H1 (cell line): Measurements from ENCODE around the gene FLT1. TPM values are rescaled to one million over a fixed set of nuclear protein-coding genes. Genes with fewer than 3 reads are reported as not detected.

ENCODE experiments used
- BACH1 ChIP-seq: IDR thresholded peaks from 2 replicates; pipeline ENCODE4 v1.6.1; 2012; ENCODE audit warnings: low read length, improper control_type of control experiment
- CHD7 ChIP-seq: fragments of 300-600 bp; sonication (generic); IDR thresholded peaks from 2 replicates; pipeline ENCODE4 v1.7.1; 2012; ENCODE audit warnings: low read length, moderate library complexity, mild to moderate bottlenecking, inconsistent platforms; ENCODE audit not compliant: insufficient replicate concordance
- NANOG ChIP-seq: IDR thresholded peaks from 2 replicates; pipeline ENCODE4 v1.6.1; 2011; ENCODE audit warnings: low read length, low read depth, mild to moderate bottlenecking, inconsistent platforms; ENCODE audit not compliant: insufficient read depth, poor library complexity, severe bottlenecking
- polyA plus RNA-seq, 7 experiments: library from polyadenylated mRNA; depleted of rRNA in 3 of 7; stranded (reverse) in 5 of 7; unstranded in 2 of 7; fragments of >200 nt in 5 of 7; fragments of 200-250 nt in 2 of 7; gene quantifications; 1 replicate in 5 of 7; 2 replicates in 1 of 7; 4 replicates in 1 of 7; pipeline versions ENCODE4 v1.2.1 to v1.2.3, GENCODE V29; 2011 to 2013; ENCODE audit warnings: missing spikeins in 2 of 7, mixed read lengths in 2 of 7
- total RNA-seq: library from RNA; stranded (reverse); fragmentation: NEBNext Ultra II Directional; extraction: Animal tissue kit (Norgen Biotek cat#: 25700); gene quantifications from 2 replicates; pipeline ENCODE4 v1.2.1, GENCODE V29; 2021

FLT1 gene
- total and polyA plus RNA-seq, 2 of the 8 experiments (the other 6 are each of a cell fraction or from before 2014, with no cell fraction given), result 19.7 to 90.2 TPM

- no peak for TF ChIP-seq CHD7
- no peak for TF ChIP-seq NANOG
- no peak for TF ChIP-seq BACH1
Measured at GRCh38 chr13:28380319-28380718, 114.6 kb downstream of the FLT1 start (continued).
